Transverse colon (tissue), 4 donors: ENCODE results near the gene IL17F. TPM values are rescaled to one million over a fixed set of nuclear protein-coding genes. Genes with fewer than 3 reads are reported as not detected.

Experiments used
- DNase-seq: peaks from one replicate; pipeline ENCODE4 v3.0.0-alpha.2; 2019
- H3K27ac ChIP-seq, 4 donors: fragments of 200-600 bp; sonication (generic); 2 replicates each; pipeline ENCODE4 v1.5.1; 2016 to 2018; ENCODE audit warnings: inconsistent platforms in 4 of 4
- H3K27me3 ChIP-seq: fragments of 200-600 bp; sonication (generic); 2 replicates; pipeline ENCODE4 v1.5.1; 2017; ENCODE audit warnings: inconsistent platforms
- H3K36me3 ChIP-seq, 4 donors: fragments of 200-600 bp; sonication (generic); 2 replicates each; pipeline ENCODE4 v1.5.1; 2017 to 2019; ENCODE audit warnings: inconsistent platforms in 4 of 4
- H3K4me1 ChIP-seq, 4 donors: fragments of 200-600 bp; sonication (generic); 2 replicates each; pipeline ENCODE4 v1.5.1; 2017 to 2020; ENCODE audit warnings: inconsistent platforms in 4 of 4
- H3K4me3 ChIP-seq, 4 donors: fragments of 200-600 bp; sonication (generic); 1 replicate in 1 of 4; 2 replicates in 3 of 4; pipeline versions ENCODE4 v1.5.1 to v1.6.1; 2017 to 2019; ENCODE audit warnings: inconsistent platforms in 4 of 4
- H3K9me3 ChIP-seq, 2 donors: fragments of 200-600 bp; sonication (generic); 2 replicates each; pipeline ENCODE4 v1.5.1; 2017 to 2019; ENCODE audit warnings: inconsistent platforms in 2 of 2
- EP300 ChIP-seq: sonication (generic); formaldehyde crosslinking; IDR thresholded peaks from one replicate; pipeline ENCODE4 v1.6.1; 2017; ENCODE audit warnings: antibody characterized with exemption, low read depth
- POLR2A ChIP-seq: fragments of 450-650 bp; IDR thresholded peaks from one replicate; pipeline ENCODE4 v1.6.1; 2016; ENCODE audit warnings: antibody characterized with exemption, mild to moderate bottlenecking, moderate library complexity
- POLR2AphosphoS5 ChIP-seq, 3 donors: sonication (generic); formaldehyde crosslinking; IDR thresholded peaks; one replicate each; pipeline ENCODE4 v1.6.1; 2016; ENCODE audit warnings: antibody characterized with exemption in 3 of 3
- WGBS, 2 donors: methylation state at CpG; one replicate each; pipeline ENCODE4 v1.1.5; 2018; ENCODE audit warnings: low coverage in 1 of 2; 5-methylcytosine and 5-hydroxymethylcytosine counted together
- in situ Hi-C, 4 donors: fragments of 200-750 bp; cut with MboI; loops; one replicate each; pipeline versions ENCODE4 v1.15.0 to v1.15.1; 2017; ENCODE audit warnings: low sequenced_read_pairs in 3 of 4, low pct_ligation_motif_present in 1 of 4, low pct_unique_long_range_greater_than_20kb in 1 of 4
- intact Hi-C: fragments of 100-400 bp; cut with DNase I; formaldehyde crosslinking; loops from one replicate; pipeline ENCODE4 v1.15.1; 2023; ENCODE audit warnings: low total_unique reads
- total RNA-seq, 4 donors: library from RNA; depleted of rRNA; stranded (reverse); fragments of >200 nt; gene quantifications; one replicate each; pipeline ENCODE4 v1.1.0, GENCODE V29; 2016
- TF ChIP-seq, protein P1 (sequence below), 5 experiments: fragments of 200-600 bp in 3 of 5; fragments of 450-650 bp in 2 of 5; sonication (generic) in 3 of 5; IDR thresholded peaks; 1 replicate in 2 of 5; 2 replicates in 3 of 5; pipeline ENCODE4 v1.5.1; 2016 to 2017; ENCODE audit warnings: antibody characterized with exemption in 5 of 5, inconsistent platforms in 3 of 5, mild to moderate bottlenecking in 2 of 5, moderate library complexity in 1 of 5

The IL17F gene
- total RNA-seq, 4 donors from 2014 or later: not detected

DNA sequence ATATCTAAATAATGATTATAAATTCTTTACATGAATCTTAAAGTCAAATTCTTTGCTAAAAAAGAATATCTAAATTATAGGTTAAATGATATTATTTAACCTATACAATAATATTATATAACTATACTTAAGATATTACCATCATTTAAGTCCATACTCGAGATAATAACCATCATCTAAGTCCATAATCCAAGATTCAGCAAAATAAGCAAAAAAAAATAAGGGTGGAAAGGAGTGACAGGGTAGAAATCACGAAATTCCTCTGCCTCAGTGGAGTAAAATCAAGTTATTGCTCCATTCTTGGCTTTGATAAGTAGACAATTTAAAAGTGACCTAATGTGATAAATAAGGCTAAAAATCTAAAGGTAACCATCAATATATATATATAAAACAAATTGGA lies 48.4 kb downstream of the IL17F start:
- TF ChIP-seq EP300 (no peak), POLR2A (no peak), POLR2AphosphoS5 (IDR thresholded peaks at IDR 0.05) (no peak)
- TF ChIP-seq, protein P1, sequence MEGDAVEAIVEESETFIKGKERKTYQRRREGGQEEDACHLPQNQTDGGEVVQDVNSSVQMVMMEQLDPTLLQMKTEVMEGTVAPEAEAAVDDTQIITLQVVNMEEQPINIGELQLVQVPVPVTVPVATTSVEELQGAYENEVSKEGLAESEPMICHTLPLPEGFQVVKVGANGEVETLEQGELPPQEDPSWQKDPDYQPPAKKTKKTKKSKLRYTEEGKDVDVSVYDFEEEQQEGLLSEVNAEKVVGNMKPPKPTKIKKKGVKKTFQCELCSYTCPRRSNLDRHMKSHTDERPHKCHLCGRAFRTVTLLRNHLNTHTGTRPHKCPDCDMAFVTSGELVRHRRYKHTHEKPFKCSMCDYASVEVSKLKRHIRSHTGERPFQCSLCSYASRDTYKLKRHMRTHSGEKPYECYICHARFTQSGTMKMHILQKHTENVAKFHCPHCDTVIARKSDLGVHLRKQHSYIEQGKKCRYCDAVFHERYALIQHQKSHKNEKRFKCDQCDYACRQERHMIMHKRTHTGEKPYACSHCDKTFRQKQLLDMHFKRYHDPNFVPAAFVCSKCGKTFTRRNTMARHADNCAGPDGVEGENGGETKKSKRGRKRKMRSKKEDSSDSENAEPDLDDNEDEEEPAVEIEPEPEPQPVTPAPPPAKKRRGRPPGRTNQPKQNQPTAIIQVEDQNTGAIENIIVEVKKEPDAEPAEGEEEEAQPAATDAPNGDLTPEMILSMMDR (IDR thresholded peaks at IDR 0.05): no peak
- DNase-seq: no peak
- Histone ChIP-seq H3K27ac (no peak overlapping the region), H3K27me3 (no peaks in the 10 kb centered on the region), H3K4me3 (no peak overlapping the region), H3K4me1 (no peaks in the 10 kb centered on the region), H3K36me3 (no peaks in the 10 kb centered on the region), H3K9me3 (no peaks in the 10 kb centered on the region)
- intact Hi-C loops: no loop called here
- 31 to 34% methylated on average over 2 of the region's 2 CpGs for WGBS, 2 donors
- in situ Hi-C loops: no loop called here

DNA sequence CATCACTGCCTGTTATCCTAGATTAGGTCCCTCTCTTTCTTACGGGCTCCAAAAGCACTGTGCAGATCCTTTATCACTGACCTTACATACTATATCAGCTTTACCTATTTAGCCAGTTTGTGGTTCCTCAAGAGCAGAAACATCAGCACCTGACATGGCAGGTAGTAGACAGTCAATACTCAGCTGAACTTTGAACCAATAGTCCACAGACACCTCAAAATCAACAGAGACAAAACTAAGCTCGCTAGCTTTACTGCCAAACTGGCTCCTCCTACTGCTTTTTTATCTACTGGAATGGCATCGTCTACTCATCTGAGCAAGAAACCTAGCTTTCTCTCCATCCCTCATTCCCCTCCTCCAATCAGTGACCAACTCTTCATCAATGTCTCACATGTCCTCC lies 52.5 kb downstream of the IL17F start:
- Histone ChIP-seq H3K4me3 (no peak overlapping the region), H3K36me3 (no peaks in the 10 kb centered on the region), H3K9me3 (no peaks in the 10 kb centered on the region), H3K27me3 (no peaks in the 10 kb centered on the region), H3K27ac (no peak overlapping the region), H3K4me1 (no peaks in the 10 kb centered on the region)
- no peak for DNase-seq
- in situ Hi-C loops: no loop called here
- TF ChIP-seq, protein P1 (IDR thresholded peaks at IDR 0.05): no peak
- TF ChIP-seq POLR2A (no peak), POLR2AphosphoS5 (IDR thresholded peaks at IDR 0.05) (no peak), EP300 (no peak)
- 50 to 51% methylated on average over 2 to 3 of the region's 3 CpGs for WGBS, 2 donors
- intact Hi-C loops: no loop called here

DNA sequence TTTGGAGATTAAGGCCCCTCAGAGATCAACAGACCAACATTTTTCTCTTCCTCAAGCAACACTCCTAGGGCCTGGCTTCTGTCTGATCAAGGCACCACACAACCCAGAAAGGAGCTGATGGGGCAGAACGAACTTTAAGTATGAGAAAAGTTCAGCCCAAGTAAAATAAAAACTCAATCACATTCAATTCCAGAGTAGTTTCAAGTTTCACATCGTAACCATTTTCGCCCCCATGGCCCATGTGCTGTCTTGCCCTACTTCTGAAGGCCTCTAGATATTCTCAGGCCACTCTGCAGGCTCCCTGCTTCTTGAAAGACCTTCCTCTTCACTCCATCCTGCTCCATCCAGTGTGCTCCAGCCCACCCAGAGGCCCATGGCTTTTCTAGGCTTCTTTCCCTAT lies 53.9 kb downstream of the IL17F start:
- no peaks in the 10 kb centered on the region for H3K9me3 ChIP-seq
- no peaks in the 10 kb centered on the region for H3K27me3 ChIP-seq
- H3K27ac ChIP-seq: no peak overlapping the region
- in situ Hi-C loops (no loop called here), intact Hi-C loops (no loop called here)
- H3K4me3 ChIP-seq: no peak overlapping the region
- 61 to 91% methylated on average over 3 of the region's 3 CpGs for WGBS, 2 donors
- TF ChIP-seq, protein P1 (IDR thresholded peaks at IDR 0.05): no peak
- no peak for TF ChIP-seq POLR2AphosphoS5 (IDR thresholded peaks at IDR 0.05)
- TF ChIP-seq EP300: no peak
- no peak for TF ChIP-seq POLR2A
- no peaks in the 10 kb centered on the region for H3K36me3 ChIP-seq
- no peak for DNase-seq
- no peaks in the 10 kb centered on the region for H3K4me1 ChIP-seq

DNA sequence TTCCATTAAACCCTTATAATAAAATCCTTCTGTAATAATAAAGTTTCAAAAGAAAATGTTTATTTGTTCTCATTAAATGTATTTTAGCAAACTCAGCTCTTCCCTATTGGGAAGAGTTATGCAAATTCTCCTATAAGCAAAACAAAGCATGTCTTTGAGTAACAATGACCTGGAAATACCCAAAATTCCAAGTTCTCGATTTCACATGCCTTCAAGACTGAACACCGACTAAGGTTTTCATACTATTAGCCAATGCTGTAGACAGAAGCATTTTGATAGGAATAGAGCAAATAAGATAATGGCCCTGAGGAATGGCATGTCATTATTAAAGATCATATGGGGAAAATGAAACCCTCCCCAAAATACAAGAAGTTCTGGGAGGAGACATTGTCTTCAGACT lies 54.3 kb downstream of the IL17F start:
- in situ Hi-C loops: no loop called here
- no peak for DNase-seq
- Histone ChIP-seq H3K9me3 (no peaks in the 10 kb centered on the region), H3K4me1 (no peaks in the 10 kb centered on the region), H3K27ac (no peak overlapping the region), H3K36me3 (no peaks in the 10 kb centered on the region), H3K4me3 (no peak overlapping the region), H3K27me3 (no peaks in the 10 kb centered on the region)
- intact Hi-C loops: no loop called here
- 94 to 100% methylated on average over 2 of the region's 2 CpGs for WGBS, 2 donors
- TF ChIP-seq, protein P1 (IDR thresholded peaks at IDR 0.05): no peak
- TF ChIP-seq POLR2AphosphoS5 (IDR thresholded peaks at IDR 0.05) (no peak), EP300 (no peak), POLR2A (no peak)
